Uterus (tissue), 4 donors: ENCODE results near the gene CBFA2T2. TPM values are rescaled to one million over a fixed set of nuclear protein-coding genes. Genes with fewer than 3 reads are reported as not detected.
"Not testable (repeated sequence)": the region's sequence is repeated elsewhere in the genome, so short reads cannot be mapped to it uniquely, and the experiment has no call there.

ENCODE experiments used
- DNase-seq, 2 donors: peaks; one replicate each; pipeline ENCODE4 v3.0.0-alpha.2; 2019 to 2020
- H3K27ac ChIP-seq, 2 donors: fragments of 200-600 bp; sonication (generic); 1 replicate in 1 of 2; 2 replicates in 1 of 2; pipeline ENCODE4 v1.5.1; 2016 to 2018
- H3K27me3 ChIP-seq, 2 donors: fragments of 200-600 bp; sonication (generic); one replicate each; pipeline ENCODE4 v1.5.1; 2018 to 2019; ENCODE audit warnings: control low read depth in 1 of 2
- H3K36me3 ChIP-seq, 2 donors: fragments of 200-600 bp; sonication (generic); one replicate each; pipeline ENCODE4 v1.5.1; 2019; ENCODE audit warnings: control low read depth in 1 of 2
- H3K4me1 ChIP-seq, 2 donors: fragments of 200-600 bp; sonication (generic); one replicate each; pipeline ENCODE4 v1.5.1; 2018 to 2019; ENCODE audit warnings: control low read depth in 1 of 2
- H3K4me3 ChIP-seq, 2 donors: fragments of 200-600 bp; sonication (generic); 1 replicate in 1 of 2; 2 replicates in 1 of 2; pipeline ENCODE4 v1.5.1; 2018 to 2019; ENCODE audit warnings: mild to moderate bottlenecking in 1 of 2
- H3K9me3 ChIP-seq, 2 donors: fragments of 200-600 bp; sonication (generic); one replicate each; pipeline ENCODE4 v1.5.1; 2019; ENCODE audit warnings: control low read depth in 1 of 2
- CTCF ChIP-seq, 4 experiments: fragments of 200-600 bp in 2 of 4; fragments of 450-650 bp in 2 of 4; sonication (generic) in 2 of 4; IDR thresholded peaks; one replicate each; pipeline ENCODE4 v1.5.1; 2016 to 2019; ENCODE audit warnings: antibody characterized with exemption in 4 of 4, mild to moderate bottlenecking in 2 of 4, moderate library complexity in 1 of 4
- POLR2A ChIP-seq, 2 donors: fragments of 450-650 bp; IDR thresholded peaks; one replicate each; pipeline ENCODE4 v1.6.1; 2016; ENCODE audit warnings: antibody characterized with exemption in 2 of 2, mild to moderate bottlenecking in 1 of 2, moderate library complexity in 1 of 2
- intact Hi-C: fragments of 100-400 bp; cut with DNase I; formaldehyde crosslinking; loops from one replicate; pipeline ENCODE4 v1.15.1; 2023; ENCODE audit warnings: low total_unique reads
- total RNA-seq, 4 donors: library from RNA; depleted of rRNA in 3 of 4; stranded (reverse); fragments of >200 nt in 3 of 4; gene quantifications; one replicate each; pipeline versions ENCODE4 v1.1.0 to v1.2.4, GENCODE V29; 2014 to 2023
- donor health status: DM: yes; HTN: yes; CAD: no.

Gene CBFA2T2
- total RNA-seq, 4 donors from 2014 or later: 13.6 to 32.4 (median 24.3) TPM

- no peaks in the 10 kb centered on the region for H3K4me1 ChIP-seq
- TF ChIP-seq CTCF (IDR thresholded peaks at IDR 0.05) (no peak), POLR2A (IDR thresholded peaks at IDR 0.05) (no peak)
- no peaks in the 10 kb centered on the region for H3K36me3 ChIP-seq
- intact Hi-C loops: no loop called here
- no peaks in the 10 kb centered on the region for H3K27me3 ChIP-seq
- H3K4me3 ChIP-seq: no peak overlapping the region
- no peak for DNase-seq
- no peak overlapping the region for H3K27ac ChIP-seq
- H3K9me3 ChIP-seq: no peaks in the 10 kb centered on the region
Measured at GRCh38 chr20:33585413-33585812, 95.5 kb downstream of the CBFA2T2 start.

- DNase-seq: no peak
- intact Hi-C loops: no loop called here
- H3K4me1 ChIP-seq: no peaks in the 10 kb centered on the region
- H3K9me3 ChIP-seq: no peaks in the 10 kb centered on the region
- H3K4me3 ChIP-seq: no peak overlapping the region
- H3K36me3 ChIP-seq: no peaks in the 10 kb centered on the region
- no peak overlapping the region for H3K27ac ChIP-seq
- TF ChIP-seq CTCF (IDR thresholded peaks at IDR 0.05) (no peak), POLR2A (IDR thresholded peaks at IDR 0.05) (no peak)
- no peaks in the 10 kb centered on the region for H3K27me3 ChIP-seq
Measured at GRCh38 chr20:33589059-33589458, 99.2 kb downstream of the CBFA2T2 start.

GRCh38 chr20:33591901-33592300 is 102.0 kb downstream of the CBFA2T2 start:
- DNase-seq: not testable (repeated sequence)

GRCh38 chr20:33594743-33595142 is 104.8 kb downstream of the CBFA2T2 start:
- no peaks in the 10 kb centered on the region for H3K4me1 ChIP-seq
- H3K36me3 ChIP-seq: no peaks in the 10 kb centered on the region
- no peak overlapping the region for H3K4me3 ChIP-seq
- no peaks in the 10 kb centered on the region for H3K27me3 ChIP-seq
- no peaks in the 10 kb centered on the region for H3K9me3 ChIP-seq
- DNase-seq: no peak
- intact Hi-C loops: no loop called here
- no peak overlapping the region for H3K27ac ChIP-seq
- no peak for TF ChIP-seq POLR2A (IDR thresholded peaks at IDR 0.05)
- TF ChIP-seq CTCF (IDR thresholded peaks at IDR 0.05): no peak

More at GRCh38 chr20:33591901-33592300, 102.0 kb downstream of the CBFA2T2 start:
- intact Hi-C loops, H3K4me1 ChIP-seq, H3K27me3 ChIP-seq, H3K36me3 ChIP-seq, H3K9me3 ChIP-seq, H3K4me3 ChIP-seq, H3K27ac ChIP-seq: not testable (repeated sequence)

GRCh38 chr20:33600414-33600813 is 110.5 kb downstream of the CBFA2T2 start:
- Histone ChIP-seq H3K27ac (no peak overlapping the region), H3K4me1 (no peaks in the 10 kb centered on the region), H3K27me3 (no peaks in the 10 kb centered on the region), H3K9me3 (no peaks in the 10 kb centered on the region), H3K36me3 (no peaks in the 10 kb centered on the region), H3K4me3 (no peak overlapping the region)
- intact Hi-C loops: no loop called here
- no peak for TF ChIP-seq CTCF (IDR thresholded peaks at IDR 0.05)
- DNase-seq: no peak

GRCh38 chr20:33600981-33601380 is 111.1 kb downstream of the CBFA2T2 start:
- no peaks in the 10 kb centered on the region for H3K9me3 ChIP-seq
- H3K36me3 ChIP-seq: no peaks in the 10 kb centered on the region
- H3K27ac ChIP-seq: no peak overlapping the region
- no peaks in the 10 kb centered on the region for H3K4me1 ChIP-seq
- intact Hi-C loops: no loop called here
- H3K27me3 ChIP-seq: no peaks in the 10 kb centered on the region
- H3K4me3 ChIP-seq: no peak overlapping the region
- TF ChIP-seq CTCF (IDR thresholded peaks at IDR 0.05): no peak
- no peak for TF ChIP-seq POLR2A (IDR thresholded peaks at IDR 0.05)
- no peak for DNase-seq
